ENCODE measurements around the gene COX7A2L. TPM values are rescaled to one million over a fixed set of nuclear protein-coding genes. Genes with fewer than 3 reads are reported as not detected.

COX7A2L gene
- total and polyA plus RNA-seq, 10 of the 15 experiments (the other 5 are each of a cell fraction or from before 2014, with no cell fraction given) = 134 to 532 (median 222) TPM

DNA sequence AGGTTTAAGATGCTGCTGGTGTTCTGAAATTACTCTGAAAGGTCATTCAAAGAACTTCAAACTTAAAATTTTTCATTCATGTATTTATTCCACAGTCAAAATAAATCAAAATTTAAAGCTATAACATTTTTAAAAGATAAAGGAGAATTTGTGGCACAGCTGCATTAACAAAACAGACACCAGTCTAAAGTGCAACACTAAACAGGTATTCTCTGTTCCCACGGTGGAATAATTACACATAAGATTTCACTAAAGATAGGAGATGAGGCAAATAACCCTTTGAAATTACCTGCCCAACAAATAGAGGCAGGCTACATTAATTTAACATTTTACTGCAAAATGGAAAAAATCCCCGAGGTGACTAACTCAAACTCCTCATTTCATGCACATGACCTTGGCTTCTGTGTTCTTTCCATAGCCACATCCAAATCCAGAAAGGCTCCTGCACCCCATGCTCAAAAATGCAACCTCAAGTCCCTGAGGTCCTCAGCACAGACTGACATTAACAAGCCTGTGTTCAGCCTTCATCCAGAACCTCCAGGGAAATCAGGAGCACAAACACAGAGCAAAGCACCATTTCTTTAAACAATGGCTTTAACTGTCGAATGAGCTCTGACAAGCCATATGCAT lies 10.5 kb downstream of the COX7A2L start:
- H3K27ac ChIP-seq (ENCODE audit: control insufficient read depth, insufficient read depth) = no peak overlapping the region
- H4K20me1 ChIP-seq (ENCODE audit: control insufficient read depth, insufficient read depth) = no peaks in the 10 kb centered on the region
- no peak for DNase-seq (ENCODE audit: low read depth, low spot score)
- peaks cover 2 to 15% of the 10 kb centered on the region in 2 experiments for H3K36me3 ChIP-seq (ENCODE audit: control insufficient read depth in 2 of 2, insufficient read depth in 2 of 2, low read length in 1 of 2)
- in situ Hi-C loops (cut with MboI) = no loop called here
- H3K9ac ChIP-seq (ENCODE audit: control insufficient read depth, insufficient read depth, low read length) = no peak overlapping the region
- 96% methylated on average over 3 of the region's 3 CpGs for WGBS (ENCODE audit: insufficient coverage, insufficient replicate concordance, low lambda C conversion rate, missing lambda C conversion rate)
- ChIA-PET POLR2A (no interaction called here), CTCF (interaction anchor here (0.6 to 1.0 kb wide), 2 partner anchors 258 to 322 kb away, joined by 3 read pairs; no protein-coding TSS in a partner anchor), SMC1A (ENCODE audit: uncharacterized antibody, unreplicated experiment) (no interaction called here), RAD21 (ENCODE audit: unreplicated experiment) (no interaction called here)
- H3K4me2 ChIP-seq (ENCODE audit: control insufficient read depth, insufficient read depth) = no peak overlapping the region
- intact Hi-C loops (cut with micrococcal nuclease; ENCODE audit: unreplicated experiment) = no loop called here
- peak; percentile 56 for FAIRE-seq
- TF ChIP-seq KDM1A (IDR thresholded peaks at IDR 0.05; ENCODE audit: borderline replicate concordance) (no peak), HDAC6 (IDR thresholded peaks at IDR 0.05; ENCODE audit: unreplicated experiment) (no peak), TBL1XR1 (IDR thresholded peaks at IDR 0.05; ENCODE audit: low read depth, low read length) (no peak), ZNF217 (IDR thresholded peaks at IDR 0.05) (no peak), CREB1 (IDR thresholded peaks at IDR 0.05; ENCODE audit: low read depth) (no peak), NRF1 (conservative IDR thresholded peaks at IDR 0.05; ENCODE audit: low read depth, low read length) (no peak), ETV6 (conservative IDR thresholded peaks at IDR 0.05 in 1 of 2, IDR thresholded peaks at IDR 0.05 in 1 of 2; ENCODE audit: borderline replicate concordance in 1 of 2, low read depth in 1 of 2) (no peak)
- TF ChIP-seq, protein P1, sequence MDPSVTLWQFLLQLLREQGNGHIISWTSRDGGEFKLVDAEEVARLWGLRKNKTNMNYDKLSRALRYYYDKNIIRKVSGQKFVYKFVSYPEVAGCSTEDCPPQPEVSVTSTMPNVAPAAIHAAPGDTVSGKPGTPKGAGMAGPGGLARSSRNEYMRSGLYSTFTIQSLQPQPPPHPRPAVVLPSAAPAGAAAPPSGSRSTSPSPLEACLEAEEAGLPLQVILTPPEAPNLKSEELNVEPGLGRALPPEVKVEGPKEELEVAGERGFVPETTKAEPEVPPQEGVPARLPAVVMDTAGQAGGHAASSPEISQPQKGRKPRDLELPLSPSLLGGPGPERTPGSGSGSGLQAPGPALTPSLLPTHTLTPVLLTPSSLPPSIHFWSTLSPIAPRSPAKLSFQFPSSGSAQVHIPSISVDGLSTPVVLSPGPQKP (IDR thresholded peaks at IDR 0.05; ENCODE audit: low read depth, low read length) = no peak
- TF ChIP-seq, protein P2, sequence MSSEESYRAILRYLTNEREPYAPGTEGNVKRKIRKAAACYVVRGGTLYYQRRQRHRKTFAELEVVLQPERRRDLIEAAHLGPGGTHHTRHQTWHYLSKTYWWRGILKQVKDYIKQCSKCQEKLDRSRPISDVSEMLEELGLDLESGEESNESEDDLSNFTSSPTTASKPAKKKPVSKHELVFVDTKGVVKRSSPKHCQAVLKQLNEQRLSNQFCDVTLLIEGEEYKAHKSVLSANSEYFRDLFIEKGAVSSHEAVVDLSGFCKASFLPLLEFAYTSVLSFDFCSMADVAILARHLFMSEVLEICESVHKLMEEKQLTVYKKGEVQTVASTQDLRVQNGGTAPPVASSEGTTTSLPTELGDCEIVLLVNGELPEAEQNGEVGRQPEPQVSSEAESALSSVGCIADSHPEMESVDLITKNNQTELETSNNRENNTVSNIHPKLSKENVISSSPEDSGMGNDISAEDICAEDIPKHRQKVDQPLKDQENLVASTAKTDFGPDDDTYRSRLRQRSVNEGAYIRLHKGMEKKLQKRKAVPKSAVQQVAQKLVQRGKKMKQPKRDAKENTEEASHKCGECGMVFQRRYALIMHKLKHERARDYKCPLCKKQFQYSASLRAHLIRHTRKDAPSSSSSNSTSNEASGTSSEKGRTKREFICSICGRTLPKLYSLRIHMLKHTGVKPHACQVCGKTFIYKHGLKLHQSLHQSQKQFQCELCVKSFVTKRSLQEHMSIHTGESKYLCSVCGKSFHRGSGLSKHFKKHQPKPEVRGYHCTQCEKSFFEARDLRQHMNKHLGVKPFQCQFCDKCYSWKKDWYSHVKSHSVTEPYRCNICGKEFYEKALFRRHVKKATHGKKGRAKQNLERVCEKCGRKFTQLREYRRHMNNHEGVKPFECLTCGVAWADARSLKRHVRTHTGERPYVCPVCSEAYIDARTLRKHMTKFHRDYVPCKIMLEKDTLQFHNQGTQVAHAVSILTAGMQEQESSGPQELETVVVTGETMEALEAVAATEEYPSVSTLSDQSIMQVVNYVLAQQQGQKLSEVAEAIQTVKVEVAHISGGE (CRISPR knock-in tag; IDR thresholded peaks at IDR 0.05) = no peak
- TSS peak; percentile 61 for BruUV-seq (replicated peaks)
- no peaks in the 10 kb centered on the region for H3K4me1 ChIP-seq (ENCODE audit: control insufficient read depth, insufficient read depth, low read length)
- no peaks in the 10 kb centered on the region for H3K9me3 ChIP-seq (replicated peaks; ENCODE audit: control insufficient read depth, insufficient read depth, low read length)
- H3K79me2 ChIP-seq (ENCODE audit: control insufficient read depth, insufficient read depth, low read length) = peaks cover 19% of the 10 kb centered on the region
- no peak for ATAC-seq
- H2AFZ ChIP-seq (ENCODE audit: control insufficient read depth, low read depth, low read length) = no peak overlapping the region
- H3K27me3 ChIP-seq (replicated peaks in 1 of 2; ENCODE audit: control insufficient read depth in 2 of 2, insufficient read depth in 2 of 2, low read length in 1 of 2) = no peaks in the 10 kb centered on the region
- no peak overlapping the region for H3K4me3 ChIP-seq

Data from GM12878 (cell line).